WTC11 (cell line): Measurements from ENCODE around the gene LRRFIP2. TPM values are rescaled to one million over a fixed set of nuclear protein-coding genes. Genes with fewer than 3 reads are reported as not detected.

Source experiments
- ATAC-seq: fragments of 200-7000 bp; cut with Tn5 transposase; 2 replicates; pipeline ENCODE4 v1.10.0; 2021; ENCODE audit warnings: mild to moderate bottlenecking, moderate library complexity
- CTCF ChIA-PET: fragments of 300-600 bp; sonication (Branson Sonifier 250); formaldehyde crosslinking; loops from one replicate; lab custom pipeline; 2021; ENCODE audit warnings: antibody characterized with exemption; lab: Charles Lee
- POLR2A ChIA-PET: fragments of 350-600 bp; sonication (Branson Sonifier 250); formaldehyde crosslinking; loops from one replicate; lab custom pipeline; 2021; ENCODE audit warnings: antibody characterized with exemption; lab: Charles Lee
- DNase-seq: peaks from one replicate; pipeline ENCODE4 v3.0.0; 2021; ENCODE audit warnings: low spot score
- H3K27ac Mint-ChIP-seq: 2 replicates; pipeline ENCODE4 v1.8.0; 2021; ENCODE audit warnings: mixed read lengths
- H3K27me3 Mint-ChIP-seq: 2 replicates; pipeline ENCODE4 v1.8.0; 2021; ENCODE audit warnings: low read depth, mild to moderate bottlenecking, moderate library complexity, mixed read lengths
- H3K36me3 Mint-ChIP-seq: 2 replicates; pipeline ENCODE4 v1.8.0; 2021; ENCODE audit warnings: mixed read lengths
- H3K4me1 Mint-ChIP-seq: 2 replicates; pipeline ENCODE4 v1.8.0; 2022; ENCODE audit warnings: mixed read lengths
- H3K4me3 Mint-ChIP-seq: 2 replicates; pipeline ENCODE4 v1.8.0; 2021; ENCODE audit warnings: mild to moderate bottlenecking, moderate library complexity, mixed read lengths
- H3K9me3 Mint-ChIP-seq: 2 replicates; pipeline ENCODE4 v1.8.0; 2021; ENCODE audit warnings: mixed read lengths
- CBFB ChIP-seq: sonication (generic); formaldehyde crosslinking; IDR thresholded peaks from 2 replicates; pipeline ENCODE4 v1.8.1; 2022; ENCODE audit warnings: mild to moderate bottlenecking, low read depth, missing genetic modification reagents
- CREB1 ChIP-seq: sonication (generic); formaldehyde crosslinking; IDR thresholded peaks from 2 replicates; pipeline ENCODE4 v1.8.0; 2023; ENCODE audit warnings: mild to moderate bottlenecking, missing genetic modification reagents
- CREM ChIP-seq: sonication (generic); formaldehyde crosslinking; IDR thresholded peaks from 2 replicates; pipeline ENCODE4 v1.8.1; 2022; ENCODE audit warnings: mild to moderate bottlenecking, missing genetic modification reagents, moderate library complexity
- EMX1 ChIP-seq: fragments of 250-450 bp; sonication (Bioruptor Pico); IDR thresholded peaks from 2 replicates; pipeline ENCODE4 v1.8.0; 2021; ENCODE audit warnings: mild to moderate bottlenecking
- NFYB ChIP-seq: sonication (generic); formaldehyde crosslinking; conservative IDR thresholded peaks from 2 replicates; pipeline ENCODE4 v1.8.0; 2022; ENCODE audit warnings: low read depth, missing genetic modification reagents
- RELA ChIP-seq: sonication (generic); formaldehyde crosslinking; IDR thresholded peaks from 2 replicates; pipeline ENCODE4 v1.8.1; 2022; ENCODE audit warnings: missing genetic modification reagents, mild to moderate bottlenecking, borderline replicate concordance
- SOX15 ChIP-seq: fragments of 250-450 bp; sonication (Bioruptor Pico); IDR thresholded peaks from 2 replicates; pipeline ENCODE4 v1.9.0; 2021; ENCODE audit warnings: mild to moderate bottlenecking
- TEAD1 ChIP-seq: sonication (generic); formaldehyde crosslinking; IDR thresholded peaks from 2 replicates; pipeline ENCODE4 v1.8.0; 2022; ENCODE audit warnings: mild to moderate bottlenecking, missing genetic modification reagents
- TP53 ChIP-seq: sonication (generic); formaldehyde crosslinking; IDR thresholded peaks from 2 replicates; pipeline ENCODE4 v1.8.1; 2023; ENCODE audit warnings: mild to moderate bottlenecking, missing genetic modification reagents
- ZNF121 ChIP-seq: sonication (generic); formaldehyde crosslinking; IDR thresholded peaks from 2 replicates; pipeline ENCODE4 v1.8.0; 2023; ENCODE audit warnings: missing genetic modification reagents
- ZNF317 ChIP-seq: sonication (generic); formaldehyde crosslinking; IDR thresholded peaks from 2 replicates; pipeline ENCODE4 v1.8.1; 2023; ENCODE audit warnings: low read depth, mild to moderate bottlenecking, moderate library complexity, missing genetic modification reagents, borderline replicate concordance
- ZNF423 ChIP-seq: fragments of 250-450 bp; sonication (Bioruptor Pico); IDR thresholded peaks from 2 replicates; pipeline ENCODE4 v2.1.2; 2022; ENCODE audit warnings: mild to moderate bottlenecking, moderate library complexity
- total RNA-seq: library from RNA; stranded (reverse); gene quantifications from 3 replicates; pipeline ENCODE4 v1.2.3, GENCODE V29; 2021
- TF ChIP-seq, protein P1 (sequence below): fragments of 200-600 bp; IDR thresholded peaks from 2 replicates; pipeline ENCODE4 v1.8.0; 2022; ENCODE audit warnings: antibody characterized with exemption
- TF ChIP-seq, protein P2 (sequence below): sonication (generic); formaldehyde crosslinking; IDR thresholded peaks from 2 replicates; pipeline ENCODE4 v1.8.0; 2022; ENCODE audit warnings: missing genetic modification reagents
- TF ChIP-seq, protein P3 (sequence below): sonication (generic); formaldehyde crosslinking; IDR thresholded peaks from 2 replicates; pipeline ENCODE4 v1.8.1; 2023; ENCODE audit warnings: mild to moderate bottlenecking, missing genetic modification reagents, borderline replicate concordance
- TF ChIP-seq, protein P4 (sequence below): sonication (generic); formaldehyde crosslinking; IDR thresholded peaks from 2 replicates; pipeline ENCODE4 v1.8.0; 2022; ENCODE audit warnings: mild to moderate bottlenecking, missing genetic modification reagents
- TF ChIP-seq, protein P5 (sequence below): sonication (generic); formaldehyde crosslinking; IDR thresholded peaks from 2 replicates; pipeline ENCODE4 v1.8.0; 2022; ENCODE audit warnings: mild to moderate bottlenecking, missing genetic modification reagents

LRRFIP2 gene
- total RNA-seq, 1 experiment from 2014 or later: 23.7 TPM

DNA sequence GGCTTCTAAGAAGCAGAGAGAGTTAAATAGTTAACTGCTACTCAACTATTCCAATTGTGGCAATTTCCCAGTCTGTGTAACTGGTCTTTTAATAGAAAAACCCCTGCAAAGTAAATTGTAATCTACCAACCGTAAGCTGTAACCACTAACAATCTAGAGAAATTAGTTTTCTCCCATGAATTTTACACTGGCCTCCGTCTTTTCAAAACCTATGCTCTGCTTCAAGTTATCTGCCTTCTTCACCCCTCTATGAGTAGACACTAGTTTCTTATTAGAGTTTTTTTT, 42.6 kb downstream of the LRRFIP2 start (continued):
- TF ChIP-seq, protein P1, sequence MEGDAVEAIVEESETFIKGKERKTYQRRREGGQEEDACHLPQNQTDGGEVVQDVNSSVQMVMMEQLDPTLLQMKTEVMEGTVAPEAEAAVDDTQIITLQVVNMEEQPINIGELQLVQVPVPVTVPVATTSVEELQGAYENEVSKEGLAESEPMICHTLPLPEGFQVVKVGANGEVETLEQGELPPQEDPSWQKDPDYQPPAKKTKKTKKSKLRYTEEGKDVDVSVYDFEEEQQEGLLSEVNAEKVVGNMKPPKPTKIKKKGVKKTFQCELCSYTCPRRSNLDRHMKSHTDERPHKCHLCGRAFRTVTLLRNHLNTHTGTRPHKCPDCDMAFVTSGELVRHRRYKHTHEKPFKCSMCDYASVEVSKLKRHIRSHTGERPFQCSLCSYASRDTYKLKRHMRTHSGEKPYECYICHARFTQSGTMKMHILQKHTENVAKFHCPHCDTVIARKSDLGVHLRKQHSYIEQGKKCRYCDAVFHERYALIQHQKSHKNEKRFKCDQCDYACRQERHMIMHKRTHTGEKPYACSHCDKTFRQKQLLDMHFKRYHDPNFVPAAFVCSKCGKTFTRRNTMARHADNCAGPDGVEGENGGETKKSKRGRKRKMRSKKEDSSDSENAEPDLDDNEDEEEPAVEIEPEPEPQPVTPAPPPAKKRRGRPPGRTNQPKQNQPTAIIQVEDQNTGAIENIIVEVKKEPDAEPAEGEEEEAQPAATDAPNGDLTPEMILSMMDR: no peak
- no peak for TF ChIP-seq ZNF317 (CRISPR knock-in tag)
- TF ChIP-seq NFYB (CRISPR knock-in tag): no peak
- TF ChIP-seq, protein P2, sequence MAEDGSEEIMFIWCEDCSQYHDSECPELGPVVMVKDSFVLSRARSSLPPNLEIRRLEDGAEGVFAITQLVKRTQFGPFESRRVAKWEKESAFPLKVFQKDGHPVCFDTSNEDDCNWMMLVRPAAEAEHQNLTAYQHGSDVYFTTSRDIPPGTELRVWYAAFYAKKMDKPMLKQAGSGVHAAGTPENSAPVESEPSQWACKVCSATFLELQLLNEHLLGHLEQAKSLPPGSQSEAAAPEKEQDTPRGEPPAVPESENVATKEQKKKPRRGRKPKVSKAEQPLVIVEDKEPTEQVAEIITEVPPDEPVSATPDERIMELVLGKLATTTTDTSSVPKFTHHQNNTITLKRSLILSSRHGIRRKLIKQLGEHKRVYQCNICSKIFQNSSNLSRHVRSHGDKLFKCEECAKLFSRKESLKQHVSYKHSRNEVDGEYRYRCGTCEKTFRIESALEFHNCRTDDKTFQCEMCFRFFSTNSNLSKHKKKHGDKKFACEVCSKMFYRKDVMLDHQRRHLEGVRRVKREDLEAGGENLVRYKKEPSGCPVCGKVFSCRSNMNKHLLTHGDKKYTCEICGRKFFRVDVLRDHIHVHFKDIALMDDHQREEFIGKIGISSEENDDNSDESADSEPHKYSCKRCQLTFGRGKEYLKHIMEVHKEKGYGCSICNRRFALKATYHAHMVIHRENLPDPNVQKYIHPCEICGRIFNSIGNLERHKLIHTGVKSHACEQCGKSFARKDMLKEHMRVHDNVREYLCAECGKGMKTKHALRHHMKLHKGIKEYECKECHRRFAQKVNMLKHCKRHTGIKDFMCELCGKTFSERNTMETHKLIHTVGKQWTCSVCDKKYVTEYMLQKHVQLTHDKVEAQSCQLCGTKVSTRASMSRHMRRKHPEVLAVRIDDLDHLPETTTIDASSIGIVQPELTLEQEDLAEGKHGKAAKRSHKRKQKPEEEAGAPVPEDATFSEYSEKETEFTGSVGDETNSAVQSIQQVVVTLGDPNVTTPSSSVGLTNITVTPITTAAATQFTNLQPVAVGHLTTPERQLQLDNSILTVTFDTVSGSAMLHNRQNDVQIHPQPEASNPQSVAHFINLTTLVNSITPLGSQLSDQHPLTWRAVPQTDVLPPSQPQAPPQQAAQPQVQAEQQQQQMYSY (CRISPR knock-in tag): no peak
- TF ChIP-seq SOX15 (CRISPR knock-in tag): no peak
- TF ChIP-seq, protein P3, sequence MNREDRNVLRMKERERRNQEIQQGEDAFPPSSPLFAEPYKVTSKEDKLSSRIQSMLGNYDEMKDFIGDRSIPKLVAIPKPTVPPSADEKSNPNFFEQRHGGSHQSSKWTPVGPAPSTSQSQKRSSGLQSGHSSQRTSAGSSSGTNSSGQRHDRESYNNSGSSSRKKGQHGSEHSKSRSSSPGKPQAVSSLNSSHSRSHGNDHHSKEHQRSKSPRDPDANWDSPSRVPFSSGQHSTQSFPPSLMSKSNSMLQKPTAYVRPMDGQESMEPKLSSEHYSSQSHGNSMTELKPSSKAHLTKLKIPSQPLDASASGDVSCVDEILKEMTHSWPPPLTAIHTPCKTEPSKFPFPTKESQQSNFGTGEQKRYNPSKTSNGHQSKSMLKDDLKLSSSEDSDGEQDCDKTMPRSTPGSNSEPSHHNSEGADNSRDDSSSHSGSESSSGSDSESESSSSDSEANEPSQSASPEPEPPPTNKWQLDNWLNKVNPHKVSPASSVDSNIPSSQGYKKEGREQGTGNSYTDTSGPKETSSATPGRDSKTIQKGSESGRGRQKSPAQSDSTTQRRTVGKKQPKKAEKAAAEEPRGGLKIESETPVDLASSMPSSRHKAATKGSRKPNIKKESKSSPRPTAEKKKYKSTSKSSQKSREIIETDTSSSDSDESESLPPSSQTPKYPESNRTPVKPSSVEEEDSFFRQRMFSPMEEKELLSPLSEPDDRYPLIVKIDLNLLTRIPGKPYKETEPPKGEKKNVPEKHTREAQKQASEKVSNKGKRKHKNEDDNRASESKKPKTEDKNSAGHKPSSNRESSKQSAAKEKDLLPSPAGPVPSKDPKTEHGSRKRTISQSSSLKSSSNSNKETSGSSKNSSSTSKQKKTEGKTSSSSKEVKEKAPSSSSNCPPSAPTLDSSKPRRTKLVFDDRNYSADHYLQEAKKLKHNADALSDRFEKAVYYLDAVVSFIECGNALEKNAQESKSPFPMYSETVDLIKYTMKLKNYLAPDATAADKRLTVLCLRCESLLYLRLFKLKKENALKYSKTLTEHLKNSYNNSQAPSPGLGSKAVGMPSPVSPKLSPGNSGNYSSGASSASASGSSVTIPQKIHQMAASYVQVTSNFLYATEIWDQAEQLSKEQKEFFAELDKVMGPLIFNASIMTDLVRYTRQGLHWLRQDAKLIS (CRISPR knock-in tag): no peak
- TF ChIP-seq, all 79 proteins: peak for 0

DNA sequence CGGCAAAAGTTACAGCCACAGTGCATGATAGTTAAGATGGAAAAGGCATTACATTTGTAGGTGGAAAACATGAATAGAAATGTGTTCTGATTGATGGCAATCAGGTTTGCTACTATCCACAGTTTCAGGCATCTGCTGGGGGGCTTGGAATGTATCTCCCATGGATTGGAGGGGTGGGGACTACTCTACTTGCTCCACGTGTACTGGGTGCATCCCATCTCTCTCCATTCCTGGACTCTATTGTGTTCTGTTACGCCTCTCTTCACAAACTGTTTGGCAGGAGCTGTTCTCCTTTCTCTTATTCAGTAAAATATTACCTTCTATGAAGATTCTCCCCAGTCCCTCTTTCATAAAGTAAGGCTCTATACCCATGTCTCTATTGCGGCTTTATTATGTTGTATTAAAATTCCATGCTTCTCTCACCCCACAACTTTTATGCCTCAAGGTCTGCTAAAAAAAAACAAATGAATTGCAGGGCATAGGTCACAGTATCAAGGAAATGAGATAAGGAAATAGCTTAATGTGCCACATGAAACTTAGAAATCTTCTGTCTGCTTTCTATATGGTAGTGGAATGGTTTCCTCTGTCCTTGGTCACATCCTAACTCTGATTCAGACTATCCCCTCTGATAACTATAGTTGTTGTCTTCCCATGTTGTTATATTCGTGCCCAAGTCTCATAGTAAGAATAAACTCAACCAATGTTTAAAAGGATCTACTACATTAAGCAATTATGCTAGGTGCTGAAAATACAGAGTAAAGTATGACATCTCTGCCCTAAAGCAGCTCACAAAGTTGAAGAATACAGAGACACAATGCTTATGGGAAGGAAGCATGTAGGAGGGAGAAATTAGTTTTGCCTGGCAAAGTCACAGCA, 43.2 kb downstream of the LRRFIP2 start:
- POLR2A ChIA-PET: interaction anchor here (0.6 kb wide), 1 partner anchor 25 kb away, joined by 4 read pairs; no protein-coding TSS in a partner anchor
- TF ChIP-seq, protein P4, sequence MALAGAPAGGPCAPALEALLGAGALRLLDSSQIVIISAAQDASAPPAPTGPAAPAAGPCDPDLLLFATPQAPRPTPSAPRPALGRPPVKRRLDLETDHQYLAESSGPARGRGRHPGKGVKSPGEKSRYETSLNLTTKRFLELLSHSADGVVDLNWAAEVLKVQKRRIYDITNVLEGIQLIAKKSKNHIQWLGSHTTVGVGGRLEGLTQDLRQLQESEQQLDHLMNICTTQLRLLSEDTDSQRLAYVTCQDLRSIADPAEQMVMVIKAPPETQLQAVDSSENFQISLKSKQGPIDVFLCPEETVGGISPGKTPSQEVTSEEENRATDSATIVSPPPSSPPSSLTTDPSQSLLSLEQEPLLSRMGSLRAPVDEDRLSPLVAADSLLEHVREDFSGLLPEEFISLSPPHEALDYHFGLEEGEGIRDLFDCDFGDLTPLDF (CRISPR knock-in tag): no peak
- TF ChIP-seq ZNF121 (CRISPR knock-in tag) (no peak), RELA (no peak), EMX1 (CRISPR knock-in tag) (no peak), TEAD1 (CRISPR knock-in tag) (no peak), TP53 (no peak), CREB1 (CRISPR knock-in tag) (no peak), CREM (CRISPR knock-in tag) (no peak), ZNF423 (CRISPR knock-in tag) (no peak), CBFB (no peak)
- TF ChIP-seq, protein P5, sequence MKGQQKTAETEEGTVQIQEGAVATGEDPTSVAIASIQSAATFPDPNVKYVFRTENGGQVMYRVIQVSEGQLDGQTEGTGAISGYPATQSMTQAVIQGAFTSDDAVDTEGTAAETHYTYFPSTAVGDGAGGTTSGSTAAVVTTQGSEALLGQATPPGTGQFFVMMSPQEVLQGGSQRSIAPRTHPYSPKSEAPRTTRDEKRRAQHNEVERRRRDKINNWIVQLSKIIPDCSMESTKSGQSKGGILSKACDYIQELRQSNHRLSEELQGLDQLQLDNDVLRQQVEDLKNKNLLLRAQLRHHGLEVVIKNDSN (CRISPR knock-in tag): no peak
- TF ChIP-seq, all 79 proteins: peak for 0
- Mint-ChIP-seq H3K4me1 (peaks cover 21% of the 10 kb centered on the region), H3K4me3 (no peak overlapping the region), H3K27me3 (no peaks in the 10 kb centered on the region), H3K27ac (peak overlapping the region; percentile 16; the same call in 1 of the 2 replicates), H3K36me3 (no peaks in the 10 kb centered on the region), H3K9me3 (no peaks in the 10 kb centered on the region)
- DNase-seq (no peak), ATAC-seq (no peak)
- CTCF ChIA-PET: no interaction called here
